H1 (cell line): Measurements from ENCODE around the gene SEL1L. TPM values are rescaled to one million over a fixed set of nuclear protein-coding genes. Genes with fewer than 3 reads are reported as not detected.

Experiments used
- CTCF ChIA-PET: fragments of 300-600 bp; sonication (Branson Sonifier 250); formaldehyde crosslinking; loops from one replicate; lab custom pipeline; 2021; ENCODE audit not compliant: partially characterized antibody; lab: Charles Lee
- POLR2A ChIA-PET: fragments of 300-600 bp; sonication (Branson Sonifier 250); formaldehyde crosslinking; loops from one replicate; lab custom pipeline; 2021; ENCODE audit warnings: inconsistent platforms; ENCODE audit not compliant: partially characterized antibody; lab: Charles Lee
- DNase-seq, 2 experiments: peaks; one replicate each; pipeline versions ENCODE4 v3.0.0 to v3.0.0-alpha.2; 2010 to 2022; ENCODE audit warnings: low spot score in 2 of 2, low read depth in 1 of 2, mixed read lengths in 1 of 2
- FAIRE-seq: peaks from 2 replicates; lab custom pipeline; 2011; peaks lifted over from hg19 to GRCh38; lab: Jason Lieb, UNC
- H2AFZ ChIP-seq: 2 replicates; pipeline ENCODE4 v1.8.1; 2012; ENCODE audit warnings: low read length, inconsistent platforms
- H2AK5ac ChIP-seq: 2 replicates; pipeline ENCODE4 v1.6.1; 2013; ENCODE audit warnings: low read depth, low read length
- H2BK120ac ChIP-seq: replicated peaks from 2 replicates; pipeline ENCODE3; 2013; ENCODE audit warnings: low read depth, low read length, inconsistent platforms
- H2BK12ac ChIP-seq: 2 replicates; pipeline ENCODE4 v1.6.1; 2013; ENCODE audit warnings: low read depth, low read length
- H2BK15ac ChIP-seq: 2 replicates; pipeline ENCODE4 v1.6.1; 2013; ENCODE audit warnings: low read length
- H2BK20ac ChIP-seq: 2 replicates; pipeline ENCODE4 v1.6.1; 2013; ENCODE audit warnings: low read length
- H2BK5ac ChIP-seq: 2 replicates; pipeline ENCODE4 v1.6.1; 2013; ENCODE audit warnings: low read depth, low read length
- H3K14ac ChIP-seq: 2 replicates; pipeline ENCODE4 v1.6.1; 2013; ENCODE audit warnings: inconsistent platforms; ENCODE audit not compliant: insufficient read length
- H3K18ac ChIP-seq: 2 replicates; pipeline ENCODE4 v1.6.1; 2013; ENCODE audit warnings: low read length; ENCODE audit errors: extremely low read depth
- H3K23ac ChIP-seq: 2 replicates; pipeline ENCODE4 v1.6.1; 2013; ENCODE audit warnings: inconsistent platforms; ENCODE audit not compliant: insufficient read length
- H3K23me2 ChIP-seq: 2 replicates; pipeline ENCODE4 v1.6.1; 2013; ENCODE audit warnings: low read depth, low read length
- H3K27ac ChIP-seq: 2 replicates; pipeline ENCODE4 v1.6.1; 2011; ENCODE audit warnings: low read depth, low read length, inconsistent platforms
- H3K27me3 ChIP-seq, 4 experiments: replicated peaks in 1 of 4; 1 replicate in 1 of 4; 2 replicates in 3 of 4; pipeline versions ENCODE4 v1.6.1 to v1.8.1; 2011 to 2013; ENCODE audit warnings: low read length in 3 of 4, mild to moderate bottlenecking in 3 of 4, inconsistent platforms in 2 of 4, mixed read lengths in 2 of 4, moderate library complexity in 1 of 4; ENCODE audit not compliant: control insufficient read depth in 3 of 4, insufficient read depth in 3 of 4; ENCODE audit errors: extremely low read depth in 1 of 4
- H3K36me3 ChIP-seq, 4 experiments: 2 replicates each; pipeline versions ENCODE4 v1.6.1 to v1.8.1; 2011 to 2013; ENCODE audit warnings: mild to moderate bottlenecking in 4 of 4, low read length in 3 of 4, moderate library complexity in 2 of 4, control low read depth in 1 of 4, inconsistent platforms in 1 of 4; ENCODE audit not compliant: insufficient read depth in 4 of 4, control insufficient read depth in 2 of 4
- H3K4ac ChIP-seq: replicated peaks from 2 replicates; pipeline ENCODE3; 2013; ENCODE audit warnings: low read length, low read depth, mixed read lengths, inconsistent platforms; ENCODE audit not compliant: insufficient read length
- H3K4me1 ChIP-seq, 4 experiments: replicated peaks in 1 of 4; 1 replicate in 1 of 4; 2 replicates in 3 of 4; pipeline versions ENCODE4 v1.6.1 to v1.8.1; 2011 to 2013; ENCODE audit warnings: low read length in 3 of 4, inconsistent platforms in 2 of 4, mixed read lengths in 1 of 4; ENCODE audit not compliant: insufficient read depth in 4 of 4, control insufficient read depth in 3 of 4
- H3K4me2 ChIP-seq, 2 experiments: 2 replicates each; pipeline versions ENCODE4 v1.6.1 to v1.8.1; 2011 to 2013; ENCODE audit warnings: low read depth in 2 of 2, low read length in 2 of 2, control low read depth in 1 of 2, inconsistent platforms in 1 of 2, mild to moderate bottlenecking in 1 of 2; ENCODE audit not compliant: insufficient read depth in 1 of 2
- H3K4me3 ChIP-seq, 4 experiments: fragments of 200-600, 300-600 bp in 1 of 4; sonication (generic), shearing (Covaris generic), sonication (Bioruptor Twin) in 1 of 4; 2 replicates each; pipeline versions ENCODE4 v1.5.1 to v1.8.1; 2011 to 2016; ENCODE audit warnings: low read length in 4 of 4, low read depth in 3 of 4, control low read depth in 2 of 4, inconsistent platforms in 2 of 4, mild to moderate bottlenecking in 2 of 4, mixed read lengths in 1 of 4, moderate library complexity in 1 of 4; ENCODE audit not compliant: insufficient read depth in 2 of 4; ENCODE audit errors: extremely low read depth in 1 of 4
- H3K56ac ChIP-seq: replicated peaks from 2 replicates; pipeline ENCODE3; 2013; ENCODE audit warnings: low read depth, mild to moderate bottlenecking, mixed read lengths, low read length, inconsistent platforms; ENCODE audit not compliant: insufficient read length
- H3K79me1 ChIP-seq: 2 replicates; pipeline ENCODE4 v1.6.1; 2013; ENCODE audit warnings: low read depth, low read length, control low read depth
- H3K79me2 ChIP-seq, 2 experiments: 2 replicates each; pipeline versions ENCODE4 v1.6.1 to v1.8.1; 2012 to 2013; ENCODE audit warnings: low read length in 2 of 2, mild to moderate bottlenecking in 2 of 2, inconsistent platforms in 1 of 2; ENCODE audit not compliant: insufficient read depth in 2 of 2, control insufficient read depth in 1 of 2
- H3K9ac ChIP-seq, 4 experiments: replicated peaks in 1 of 4; 1 replicate in 1 of 4; 2 replicates in 3 of 4; pipeline versions ENCODE4 v1.6.1 to v1.8.1; 2011 to 2013; ENCODE audit warnings: low read depth in 3 of 4, low read length in 3 of 4, control low read depth in 2 of 4, mild to moderate bottlenecking in 2 of 4, moderate library complexity in 2 of 4, inconsistent platforms in 1 of 4; ENCODE audit errors: extremely low read depth in 1 of 4
- H3K9me3 ChIP-seq, 2 experiments: 2 replicates each; pipeline versions ENCODE4 v1.6.1 to v1.8.1; 2012 to 2013; ENCODE audit warnings: mild to moderate bottlenecking in 2 of 2, moderate library complexity in 2 of 2, control low read depth in 1 of 2, inconsistent platforms in 1 of 2, low read depth in 1 of 2, low read length in 1 of 2, mixed read lengths in 1 of 2; ENCODE audit not compliant: insufficient read depth in 2 of 2
- H4K20me1 ChIP-seq, 2 experiments: replicated peaks in 1 of 2; 2 replicates each; pipeline versions ENCODE3 to v1.8.1; 2011 to 2013; ENCODE audit warnings: inconsistent platforms in 2 of 2, low read length in 2 of 2, mild to moderate bottlenecking in 1 of 2; ENCODE audit not compliant: insufficient read depth in 2 of 2, control insufficient read depth in 1 of 2
- H4K5ac ChIP-seq: 2 replicates; pipeline ENCODE4 v1.6.1; 2013; ENCODE audit warnings: low read length, low read depth, mixed read lengths, inconsistent platforms; ENCODE audit not compliant: insufficient read length
- H4K8ac ChIP-seq: 2 replicates; pipeline ENCODE4 v1.8.0; 2013; ENCODE audit warnings: mild to moderate bottlenecking, moderate library complexity, low read length, inconsistent platforms; ENCODE audit not compliant: insufficient read depth; ENCODE audit errors: extremely low read depth
- H4K91ac ChIP-seq: replicated peaks from 2 replicates; pipeline ENCODE3; 2013; ENCODE audit warnings: low read length, mixed read lengths, inconsistent platforms; ENCODE audit not compliant: insufficient read length
- BRCA1 ChIP-seq: IDR thresholded peaks from 2 replicates; pipeline ENCODE4 v1.6.1; 2012; ENCODE audit warnings: low read depth, low read length, improper control_type of control experiment
- EP300 ChIP-seq, 2 experiments: IDR thresholded peaks; 1 replicate in 1 of 2; 2 replicates in 1 of 2; pipeline ENCODE4 v1.6.1; 2011 to 2012; ENCODE audit warnings: low read depth in 2 of 2, low read length in 2 of 2, mild to moderate bottlenecking in 2 of 2, borderline replicate concordance in 1 of 2, inconsistent platforms in 1 of 2, moderate library complexity in 1 of 2
- POLR2A ChIP-seq, 2 experiments: IDR thresholded peaks; 1 replicate in 1 of 2; 2 replicates in 1 of 2; pipeline ENCODE4 v1.6.1; 2011; ENCODE audit warnings: low read depth in 2 of 2, low read length in 2 of 2, mild to moderate bottlenecking in 2 of 2; ENCODE audit errors: control extremely low read depth in 1 of 2
- SAP30 ChIP-seq: fragments of 300-600 bp; sonication (generic); IDR thresholded peaks from 2 replicates; pipeline ENCODE4 v1.7.1; 2012; ENCODE audit warnings: low read length, moderate library complexity, mild to moderate bottlenecking, inconsistent platforms; ENCODE audit not compliant: insufficient read depth, insufficient replicate concordance
- SIN3A ChIP-seq, 2 experiments: IDR thresholded peaks in 1 of 2; conservative IDR thresholded peaks in 1 of 2; 2 replicates each; pipeline ENCODE4 v1.6.1; 2011 to 2012; ENCODE audit warnings: low read length in 2 of 2, improper control_type of control experiment in 1 of 2, low read depth in 1 of 2, mild to moderate bottlenecking in 1 of 2
- WGBS, 2 experiments: shearing (Covaris generic) in 1 of 2; methylation state at CpG; one replicate each; pipeline versions ENCODE4 v1.1.6 to v1.1.7; 2013 to 2015; ENCODE audit warnings: low lambda C conversion rate in 2 of 2, mixed read lengths in 2 of 2, inconsistent platforms in 1 of 2, low coverage in 1 of 2, missing lambda C conversion rate in 1 of 2; ENCODE audit not compliant: insufficient replicate concordance in 2 of 2, insufficient coverage in 1 of 2, insufficient read length in 1 of 2; ENCODE audit errors: extremely low coverage in 1 of 2, missing lambda C conversion rate in 1 of 2; 5-methylcytosine and 5-hydroxymethylcytosine counted together
- polyA plus RNA-seq, 7 experiments: library from polyadenylated mRNA; depleted of rRNA in 3 of 7; stranded (reverse) in 5 of 7; unstranded in 2 of 7; fragments of >200 nt in 5 of 7; fragments of 200-250 nt in 2 of 7; gene quantifications; 1 replicate in 5 of 7; 2 replicates in 1 of 7; 4 replicates in 1 of 7; pipeline versions ENCODE4 v1.2.1 to v1.2.3, GENCODE V29; 2011 to 2013; ENCODE audit warnings: missing spikeins in 2 of 7, mixed read lengths in 2 of 7
- total RNA-seq: library from RNA; stranded (reverse); fragmentation: NEBNext Ultra II Directional; extraction: Animal tissue kit (Norgen Biotek cat#: 25700); gene quantifications from 2 replicates; pipeline ENCODE4 v1.2.1, GENCODE V29; 2021

Gene SEL1L
- total and polyA plus RNA-seq, 2 of the 8 experiments (the other 6 are each of a cell fraction or from before 2014, with no cell fraction given), result 4.3 to 34.9 TPM

DNA sequence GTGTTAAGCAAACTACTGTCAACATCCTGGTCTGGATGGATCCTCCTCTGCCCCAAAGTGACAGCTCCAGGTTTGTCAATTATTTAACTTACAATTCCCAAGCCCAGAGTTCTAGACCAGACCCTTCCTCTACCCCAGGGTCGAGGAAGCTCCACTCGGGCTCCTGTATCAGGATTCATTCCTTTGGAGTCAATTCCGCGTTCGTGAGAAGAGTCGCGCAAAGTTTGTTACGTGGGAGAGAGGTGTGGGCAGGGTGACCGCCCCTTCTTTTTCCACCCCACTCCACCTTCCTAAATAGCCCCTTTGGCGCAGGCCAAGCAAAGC, 479 bp downstream of the SEL1L start:
- no peak overlapping the region for H4K5ac ChIP-seq
- WGBS, 2 experiments, result 2% methylated on average over 10 of the region's 10 CpGs; no CpG with 5 or more reads in 1 of the 2 experiments
- no peak overlapping the region for H3K23ac ChIP-seq
- H3K9ac ChIP-seq, result peak overlapping the region in 3 of 4 experiments; percentile 31 to 77 (median 49); a peak in 4 of 7 replicates
- H3K36me3 ChIP-seq, result no peaks in the 10 kb centered on the region
- H2AK5ac ChIP-seq, result no peak overlapping the region
- H3K4me2 ChIP-seq, result peak overlapping the region; percentile 64 to 82
- peaks cover 3% of the 10 kb centered on the region; the same call in 1 of the 2 replicates for H3K23me2 ChIP-seq
- CTCF ChIA-PET, result interaction anchor here (1.1 kb wide), 1 partner anchor 33 kb away, joined by 4 read pairs; no protein-coding TSS in a partner anchor
- no peak overlapping the region for H3K14ac ChIP-seq
- H2AFZ ChIP-seq, result 0 out of 2 replicates have a peak overlapping the region, but pooled peaks have one; percentile 52
- H4K8ac ChIP-seq, result no peak overlapping the region
- H3K56ac ChIP-seq, result no peak overlapping the region
- no peak overlapping the region for H4K91ac ChIP-seq
- H3K18ac ChIP-seq, result no peak overlapping the region
- FAIRE-seq (no peak), DNase-seq (no peak)
- H2BK12ac ChIP-seq, result no peak overlapping the region
- H3K9me3 ChIP-seq, result peaks cover 0 to 3% of the 10 kb centered on the region in 2 experiments; a peak in 2 of 4 replicates
- no peak overlapping the region for H2BK20ac ChIP-seq
- 0 out of 7 replicates have a peak, but pooled peaks cover 0 to 2% (median 0%) of the 10 kb centered on the region in 4 experiments for H3K4me1 ChIP-seq
- no peak overlapping the region for H3K4ac ChIP-seq
- H3K79me1 ChIP-seq, result no peaks in the 10 kb centered on the region
- no peak overlapping the region for H2BK15ac ChIP-seq
- no peak overlapping the region for H2BK120ac ChIP-seq
- peak overlapping the region; percentile 49 to 94 (median 86) for H3K4me3 ChIP-seq
- H3K79me2 ChIP-seq, result peaks cover 0 to 17% of the 10 kb centered on the region in 2 experiments; a peak in 2 of 4 replicates
- H4K20me1 ChIP-seq, result peaks cover 2 to 4% of the 10 kb centered on the region in 2 experiments
- no peaks in the 10 kb centered on the region for H3K27me3 ChIP-seq
- no peak overlapping the region for H2BK5ac ChIP-seq
- POLR2A ChIA-PET, result interaction anchor here (1.0 kb wide), 1 partner anchor 10 kb away, joined by 3 read pairs; no protein-coding TSS in a partner anchor
- H3K27ac ChIP-seq, result no peak overlapping the region
- peak; percentile 85 for TF ChIP-seq SAP30
- no peak for TF ChIP-seq POLR2A (IDR thresholded peaks at IDR 0.05; ENCODE audit: control extremely low read depth in 1 of 2, low read depth in 2 of 2, low read length in 2 of 2)
- no peak for TF ChIP-seq BRCA1
- TF ChIP-seq SIN3A (conservative IDR thresholded peaks at IDR 0.05 in 1 of 2, IDR thresholded peaks at IDR 0.05 in 1 of 2; ENCODE audit: low read depth in 1 of 2, low read length in 2 of 2), result 0 out of 4 replicates have a peak, but pooled peaks of 1 of the 2 experiments have one; percentile 45
- no peak for TF ChIP-seq EP300 (IDR thresholded peaks at IDR 0.05; ENCODE audit: borderline replicate concordance in 1 of 2, low read depth in 2 of 2, low read length in 2 of 2)
